Measurements from ENCODE around the gene MN1. TPM values are rescaled to one million over a fixed set of nuclear protein-coding genes. Genes with fewer than 3 reads are reported as not detected.

The MN1 gene
- total and polyA plus RNA-seq, 2 of the 4 experiments (the other 2 are of a cell fraction), result 0.36 to 1.3 TPM

- no peaks in the 10 kb centered on the region for H3K9me3 ChIP-seq (ENCODE audit: control insufficient read depth, insufficient read depth, low read length)
- no peak overlapping the region for H2BK15ac ChIP-seq (ENCODE audit: low read depth, low read length)
- BruUV-seq (replicated peaks), result no TSS peak
- no peak overlapping the region for H3K4me3 ChIP-seq (ENCODE audit: insufficient read depth, low read depth, low read length)
- dilution Hi-C loops (cut with HindIII; ENCODE audit: low sequenced_read_pairs, unreplicated experiment) (no loop called here), in situ Hi-C loops (cut with MboI; ENCODE audit: low sequenced_read_pairs) (loop anchor here (10.0 kb wide), 1 partner anchor 1061 kb away; no protein-coding TSS in a partner anchor), intact Hi-C loops (cut with micrococcal nuclease) (no loop called here)
- TF ChIP-seq NFE2L2 (IDR thresholded peaks at IDR 0.05; ENCODE audit: low read depth, low read length) (no peak), FOS (IDR thresholded peaks at IDR 0.05; ENCODE audit: low read depth, low read length) (no peak), CHD1 (IDR thresholded peaks at IDR 0.05; ENCODE audit: low read depth, low read length) (no peak), MAZ (IDR thresholded peaks at IDR 0.05; ENCODE audit: borderline replicate concordance, low read depth, low read length) (no peak), RCOR1 (IDR thresholded peaks at IDR 0.05; ENCODE audit: insufficient replicate concordance, low read length) (no peak), BHLHE40 (IDR thresholded peaks at IDR 0.05; ENCODE audit: low read depth, low read length) (no peak), RAD21 (IDR thresholded peaks at IDR 0.05; ENCODE audit: low read length) (no peak), MAFK (IDR thresholded peaks at IDR 0.05; ENCODE audit: low read depth, low read length) (no peak), CEBPB (IDR thresholded peaks at IDR 0.05; ENCODE audit: low read depth, low read length) (no peak), POLR2A (IDR thresholded peaks at IDR 0.05; ENCODE audit: low read depth, low read length) (no peak), MXI1 (IDR thresholded peaks at IDR 0.05; ENCODE audit: borderline replicate concordance, low read depth, low read length) (no peak), SMC3 (IDR thresholded peaks at IDR 0.05; ENCODE audit: low read depth, low read length) (no peak), RFX5 (IDR thresholded peaks at IDR 0.05; ENCODE audit: low read depth, low read length) (no peak), ELK1 (IDR thresholded peaks at IDR 0.05; ENCODE audit: borderline replicate concordance, low read depth, low read length) (no peak), CTCF (conservative IDR thresholded peaks at IDR 0.05; ENCODE audit: low read depth, low read length) (no peak), USF2 (IDR thresholded peaks at IDR 0.05; ENCODE audit: low read depth, low read length) (no peak)
- no peaks in the 10 kb centered on the region for H3K79me1 ChIP-seq (ENCODE audit: low read depth in 1 of 2, low read length in 2 of 2)
- H3K9me1 ChIP-seq (ENCODE audit: insufficient read depth, low read length), result no peaks in the 10 kb centered on the region
- POLR2A ChIA-PET (ENCODE audit: unreplicated experiment), result no interaction called here
- peaks cover 4% of the 10 kb centered on the region; the same call in 1 of the 2 replicates for H3K4me1 ChIP-seq (ENCODE audit: control insufficient read depth, insufficient read depth, low read length)
- H4K91ac ChIP-seq (ENCODE audit: insufficient read depth, low read depth, low read length), result no peak overlapping the region
- H2AFZ ChIP-seq (replicated peaks; ENCODE audit: low read length, poor library complexity), result no peak overlapping the region
- H4K8ac ChIP-seq (ENCODE audit: low read depth in 2 of 2, low read length in 2 of 2), result no peak overlapping the region
- no peak overlapping the region for H2BK120ac ChIP-seq (ENCODE audit: low read depth, low read length)
- 88% methylated on average over 2 of the region's 4 CpGs; no CpG with 5 or more reads in 1 of the 2 experiments for WGBS, 2 experiments (ENCODE audit: extremely low coverage in 2 of 2, insufficient read length in 1 of 2)
- DNase-seq (no peak), ATAC-seq (ENCODE audit: low read depth) (no peak)
- no peaks in the 10 kb centered on the region for H3K36me3 ChIP-seq (ENCODE audit: control insufficient read depth, insufficient read depth, low read length)
- no peak overlapping the region for H3K9ac ChIP-seq (ENCODE audit: low read depth, low read length)
- H2AK5ac ChIP-seq (ENCODE audit: low read depth, low read length), result no peak overlapping the region
- H3K4me2 ChIP-seq (ENCODE audit: low read depth, low read length), result no peak overlapping the region
- no peak overlapping the region for H3K56ac ChIP-seq (ENCODE audit: extremely low read depth, insufficient read depth, low read length)
- no peak overlapping the region for H3K18ac ChIP-seq (ENCODE audit: low read depth, low read length)
- no peak overlapping the region for H2AK9ac ChIP-seq (replicated peaks; ENCODE audit: low read depth, low read length, poor library complexity)
- H3K23ac ChIP-seq (ENCODE audit: low read depth, low read length), result no peak overlapping the region
- no peak overlapping the region for H2BK5ac ChIP-seq (ENCODE audit: low read depth, low read length, poor library complexity, severe bottlenecking)
- H3K27ac ChIP-seq (ENCODE audit: insufficient read depth, low read length), result no peak overlapping the region
- peaks cover 8% of the 10 kb centered on the region for H3K27me3 ChIP-seq (ENCODE audit: control insufficient read depth, insufficient read depth, low read length)
- H4K20me1 ChIP-seq (ENCODE audit: insufficient read depth, low read length), result no peaks in the 10 kb centered on the region
- no peak overlapping the region for H3K4ac ChIP-seq (ENCODE audit: low read depth, low read length)
- no peak overlapping the region for H4K5ac ChIP-seq (ENCODE audit: low read depth, low read length)
- no peak overlapping the region for H3K14ac ChIP-seq (replicated peaks; ENCODE audit: low read depth, low read length)
- CTCF ChIA-PET, result no interaction called here
- no peak overlapping the region for H2BK20ac ChIP-seq (ENCODE audit: low read depth, low read length)
Measured at GRCh38 chr22:27815826-27816530, 14.4 kb upstream of the MN1 start.
